HG03469 (cell line): Measurements from ENCODE around the gene ANO3.

Source experiments
- ATAC-seq: cut with Tn5 transposase; IDR thresholded peaks from one replicate; pipeline ENCODE4 v1.9.1; 2021; ENCODE audit warnings: mild to moderate bottlenecking, moderate library complexity, moderate number of reproducible peaks; ENCODE audit not compliant: unreplicated experiment

Gene ANO3

DNA sequence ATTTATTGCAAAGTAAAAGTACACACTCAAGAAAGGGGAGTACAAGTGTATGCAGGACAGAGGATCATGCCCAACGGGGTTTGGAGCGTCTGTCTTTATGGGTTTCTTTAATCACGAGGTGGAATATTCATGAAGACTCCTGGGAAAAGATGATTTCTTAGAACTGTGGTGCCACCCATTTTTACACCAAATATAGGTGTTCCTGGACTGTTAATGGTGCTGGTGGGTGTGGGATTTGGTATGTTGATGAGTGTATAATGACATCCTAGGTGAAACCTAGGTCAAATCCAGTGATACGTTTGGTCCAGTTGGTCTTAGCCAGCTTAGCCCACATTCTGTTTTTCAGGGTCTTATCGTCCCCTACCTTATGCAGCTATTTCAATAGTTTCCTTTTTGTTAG, 21.1 kb downstream of the ANO3 start:
- no peak for ATAC-seq

DNA sequence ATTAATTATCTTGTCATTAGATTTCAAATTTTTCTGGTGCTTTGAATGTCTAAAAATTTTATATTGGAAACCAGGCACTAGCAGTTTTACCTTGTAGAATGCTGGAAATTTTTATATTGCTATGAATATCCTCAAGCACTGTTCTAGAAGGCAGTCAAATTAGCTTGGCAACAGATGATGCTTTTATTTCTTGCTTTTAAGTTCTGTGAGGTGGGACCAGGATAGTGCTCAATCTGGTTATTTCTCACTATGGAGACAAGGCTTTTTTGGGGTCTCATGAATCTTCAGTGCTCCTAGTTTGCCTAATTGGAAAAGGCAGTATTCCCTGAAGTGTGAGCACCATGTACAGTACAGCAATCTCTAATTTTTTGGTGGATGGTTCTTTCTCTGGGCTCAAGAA, 27.1 kb downstream of the ANO3 start:
- no peak for ATAC-seq

DNA sequence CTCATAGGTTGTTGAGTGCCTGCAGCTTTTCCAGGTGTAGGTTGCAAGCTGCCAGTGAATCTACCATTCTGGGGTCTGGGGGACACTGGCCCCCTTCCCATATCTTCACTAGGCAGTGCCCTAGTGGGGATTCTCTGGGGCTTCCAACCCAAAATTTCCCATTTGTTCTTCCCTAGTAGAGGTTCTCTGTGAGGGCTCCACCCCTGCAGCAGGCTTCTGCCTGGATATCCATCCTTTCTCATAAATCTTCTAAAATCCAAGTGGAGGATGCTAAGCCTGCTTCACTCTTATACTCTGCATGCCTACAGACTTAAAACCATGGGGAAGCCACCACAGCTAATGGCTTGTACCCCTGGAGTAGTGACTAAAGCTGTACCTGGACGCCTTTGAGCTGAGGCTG, 33.4 kb downstream of the ANO3 start:
- ATAC-seq, result no peak

DNA sequence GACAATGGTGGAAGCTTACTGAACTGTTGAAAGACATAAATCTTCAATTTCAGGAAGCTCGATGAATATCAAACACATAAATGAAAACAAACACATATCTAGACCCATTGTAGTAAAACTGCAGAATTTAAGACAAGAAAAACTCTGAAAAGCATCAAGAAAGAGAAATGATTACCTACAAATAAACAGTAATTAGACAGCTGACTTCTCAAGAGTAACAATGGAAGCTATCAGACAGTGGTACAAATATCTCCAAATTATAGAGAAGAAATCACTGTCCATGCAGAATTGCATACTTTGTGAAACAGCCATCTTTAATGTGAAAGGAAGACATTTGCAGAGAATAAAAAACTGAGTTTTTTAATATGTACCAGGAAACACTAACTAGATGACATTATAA, 45.7 kb downstream of the ANO3 start:
- ATAC-seq, result no peak

DNA sequence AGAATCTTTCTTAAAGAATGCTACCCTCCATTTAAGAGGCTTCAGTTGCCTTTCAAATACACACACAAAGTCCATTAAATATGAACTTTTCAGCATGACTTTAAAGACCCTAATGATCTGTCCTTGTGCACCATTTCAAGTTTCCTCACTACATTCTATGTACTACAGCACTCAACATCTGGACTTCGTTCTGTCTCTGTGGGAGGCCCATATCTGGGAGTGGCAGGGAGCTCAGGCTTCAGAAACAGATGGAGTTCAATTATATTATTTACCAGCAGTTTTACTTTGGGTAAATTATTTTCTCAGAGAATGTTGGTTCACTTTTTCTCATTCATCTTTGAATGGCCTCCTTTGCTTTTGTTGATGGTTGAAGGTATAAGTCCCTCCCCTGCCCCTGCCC, 67.4 kb downstream of the ANO3 start:
- no peak for ATAC-seq

DNA sequence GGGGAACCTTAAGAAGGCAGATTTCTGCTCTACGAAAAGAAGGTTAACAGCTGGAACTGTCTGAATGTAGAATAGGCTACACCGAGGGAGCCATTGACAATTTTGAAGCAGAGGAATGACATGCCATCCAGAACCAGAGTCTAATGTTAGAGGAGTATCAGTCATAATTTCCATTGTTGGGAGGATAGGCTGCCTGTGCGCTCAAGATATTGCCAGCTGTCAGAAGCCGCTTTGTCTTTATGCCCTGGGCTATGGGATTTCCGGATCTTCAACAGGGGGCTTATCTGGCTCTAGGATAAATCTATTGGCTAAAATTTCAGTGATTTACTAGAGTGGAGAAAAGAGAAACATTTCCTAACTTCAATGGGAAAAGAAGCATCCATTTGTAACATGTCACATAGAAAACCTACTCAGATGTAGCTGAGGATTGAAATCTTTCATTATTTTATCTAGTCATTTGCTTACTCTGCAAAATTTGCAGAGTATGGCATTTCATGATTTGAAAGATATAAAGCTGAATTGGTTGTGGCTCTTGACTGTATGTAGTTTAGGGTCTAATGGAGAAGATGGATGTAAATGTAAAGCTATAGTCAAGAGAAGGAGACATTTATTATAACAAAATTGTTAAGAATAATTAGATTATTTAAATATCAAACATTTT, 78.9 kb downstream of the ANO3 start:
- ATAC-seq, result no peak

DNA sequence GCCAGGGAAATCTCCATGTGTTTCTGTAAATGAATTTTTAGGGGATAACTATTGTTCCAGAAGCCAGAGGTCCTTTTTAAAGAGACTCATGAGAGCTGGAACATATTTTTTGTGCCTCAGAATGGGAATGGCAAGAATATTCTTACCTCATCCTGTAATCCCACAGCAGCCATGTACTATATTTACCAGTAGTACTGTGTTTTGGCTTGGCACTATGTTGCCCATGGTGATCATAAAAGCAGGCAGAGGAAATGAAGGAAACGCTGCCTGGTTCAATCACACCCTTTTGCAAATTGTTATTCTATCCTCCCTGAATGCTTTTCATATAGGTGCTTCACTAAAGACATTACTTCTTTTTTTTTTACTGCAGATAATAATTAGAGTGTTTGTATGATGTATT, 81.0 kb downstream of the ANO3 start:
- no peak for ATAC-seq

DNA sequence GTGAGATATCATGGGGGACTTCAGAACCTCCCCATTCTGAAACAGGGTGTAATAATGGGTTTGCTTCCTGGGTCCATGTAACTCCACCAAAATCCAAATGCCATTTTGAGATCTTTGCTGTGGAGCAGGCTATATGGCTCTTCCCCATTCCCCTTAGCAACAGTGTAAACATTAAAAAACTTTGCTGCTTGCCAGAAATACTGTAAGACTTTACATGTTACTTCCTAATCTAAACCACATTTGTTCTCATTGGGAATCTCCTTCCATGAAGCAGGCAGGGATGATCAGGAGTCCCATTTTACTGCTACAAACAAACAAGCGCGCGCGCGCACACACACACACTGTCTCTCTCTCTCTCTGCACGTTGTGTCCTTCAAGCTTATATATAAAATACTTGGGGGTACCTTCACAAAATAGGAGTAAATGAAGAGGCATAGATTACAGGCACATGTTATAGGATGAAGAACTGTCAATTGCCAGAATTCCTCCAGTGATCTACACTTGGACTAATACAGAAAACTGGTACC, 86.5 kb downstream of the ANO3 start:
- ATAC-seq, result no peak

DNA sequence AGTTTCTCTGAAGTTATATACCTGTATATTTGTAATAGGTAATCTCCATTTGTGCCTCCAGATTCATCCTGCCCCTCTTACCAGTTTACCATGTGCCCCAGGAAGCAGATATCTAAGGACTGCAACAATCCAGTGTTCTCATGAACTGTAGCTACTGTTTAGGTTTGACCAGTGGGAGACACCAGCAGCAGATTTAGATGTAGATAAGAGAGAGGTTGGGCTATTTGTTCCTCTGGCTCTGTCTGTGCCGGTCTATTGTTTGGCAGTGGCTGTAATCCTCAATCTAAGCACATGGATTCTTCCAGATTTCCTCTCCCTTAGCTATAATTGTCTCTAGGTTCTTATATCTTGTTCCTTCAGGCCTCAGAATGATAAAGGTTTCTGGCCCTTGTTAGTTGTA, 88.4 kb downstream of the ANO3 start:
- ATAC-seq, result no peak

DNA sequence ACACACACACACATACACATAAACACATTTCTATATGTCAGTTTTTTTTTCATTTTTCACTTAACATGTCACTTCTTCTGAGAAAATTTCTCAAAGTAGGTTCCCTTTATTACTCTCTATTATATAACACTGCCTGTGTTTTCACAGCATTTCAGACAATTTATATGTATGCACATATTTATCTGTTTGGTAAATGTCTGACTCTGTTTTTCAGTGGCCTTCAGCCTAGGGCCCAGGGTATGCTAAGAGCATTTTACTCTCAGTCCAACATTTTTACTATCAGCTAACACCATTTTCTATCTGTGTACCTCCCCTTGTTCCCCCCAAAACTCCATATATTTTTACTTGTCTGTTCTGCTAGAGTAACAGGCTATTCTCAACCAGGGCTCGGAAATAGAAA, 92.3 kb downstream of the ANO3 start:
- no peak for ATAC-seq

DNA sequence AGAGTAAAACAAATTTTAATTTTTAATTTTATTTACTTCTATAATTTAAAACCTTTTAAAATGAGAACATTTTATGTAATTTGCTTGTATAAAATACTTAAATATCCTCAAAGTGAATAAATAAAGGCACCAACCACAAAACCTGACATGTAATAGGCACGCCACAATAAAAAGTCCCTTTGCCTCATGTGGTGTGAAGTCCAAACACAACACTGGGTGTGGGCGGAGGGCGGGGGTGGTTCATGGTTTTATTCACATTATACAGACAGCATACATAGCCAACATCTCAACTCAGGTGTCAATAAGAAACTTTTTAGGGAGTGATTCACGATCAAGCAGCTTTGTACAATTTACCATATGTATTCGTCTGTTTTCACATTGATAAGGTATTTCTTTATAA, 107.9 kb downstream of the ANO3 start:
- no peak for ATAC-seq

DNA sequence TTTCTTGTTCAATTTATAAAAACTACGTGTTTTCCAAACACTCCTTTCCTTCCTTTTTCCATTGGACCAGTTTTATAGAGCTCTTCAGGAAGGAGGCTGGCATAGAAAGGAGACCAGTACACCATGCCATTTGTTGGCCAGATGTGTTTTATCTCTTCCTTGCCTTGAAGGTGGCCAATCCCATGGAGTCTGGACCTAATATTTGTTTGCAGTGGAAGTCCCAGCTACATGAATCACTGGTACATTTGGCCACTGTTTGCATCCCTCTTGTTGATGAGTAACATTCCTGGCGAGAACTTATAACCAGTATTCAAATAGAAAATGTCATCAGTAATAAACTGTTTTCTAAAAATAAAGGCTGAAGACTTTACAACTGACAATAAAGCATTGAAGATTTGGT, 110.2 kb downstream of the ANO3 start:
- ATAC-seq, result no peak

DNA sequence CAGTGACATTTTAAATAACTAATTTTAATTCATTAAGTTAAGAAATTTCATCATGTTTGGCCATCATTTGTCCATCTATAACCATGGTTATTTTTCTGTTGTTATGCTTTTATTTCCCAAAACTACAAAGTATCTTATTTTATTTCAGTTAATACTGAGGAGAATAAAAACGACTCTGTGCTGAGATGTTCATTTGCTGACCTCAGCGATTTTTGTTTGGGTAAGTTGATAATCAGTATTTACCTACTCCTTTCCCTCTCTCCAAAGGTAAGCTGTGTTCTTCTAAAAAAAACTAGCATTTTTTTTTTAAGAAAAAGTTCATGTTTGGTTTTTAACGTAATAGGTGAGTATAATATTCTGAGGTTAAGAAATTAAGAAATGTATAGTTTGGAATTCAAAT, 111.7 kb downstream of the ANO3 start:
- ATAC-seq, result no peak

DNA sequence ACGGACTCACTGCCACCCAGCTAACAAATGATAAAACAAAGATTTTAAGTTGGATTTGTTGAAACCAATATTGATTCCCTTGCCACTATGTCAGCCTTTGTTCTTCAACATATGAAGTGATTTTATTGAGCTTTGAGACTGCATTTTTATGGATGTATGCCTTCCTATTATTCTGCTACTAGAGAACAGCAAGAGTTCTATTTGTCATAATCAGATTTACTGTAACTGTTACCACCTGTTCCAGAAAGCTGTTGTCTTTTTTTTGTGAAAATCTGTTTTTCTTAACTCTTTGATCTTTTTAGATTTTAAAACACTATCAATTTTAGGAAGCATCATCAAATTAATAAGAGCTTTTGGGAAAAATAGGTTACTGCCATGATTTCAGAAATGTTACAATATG, 125.7 kb downstream of the ANO3 start:
- ATAC-seq, result no peak

DNA sequence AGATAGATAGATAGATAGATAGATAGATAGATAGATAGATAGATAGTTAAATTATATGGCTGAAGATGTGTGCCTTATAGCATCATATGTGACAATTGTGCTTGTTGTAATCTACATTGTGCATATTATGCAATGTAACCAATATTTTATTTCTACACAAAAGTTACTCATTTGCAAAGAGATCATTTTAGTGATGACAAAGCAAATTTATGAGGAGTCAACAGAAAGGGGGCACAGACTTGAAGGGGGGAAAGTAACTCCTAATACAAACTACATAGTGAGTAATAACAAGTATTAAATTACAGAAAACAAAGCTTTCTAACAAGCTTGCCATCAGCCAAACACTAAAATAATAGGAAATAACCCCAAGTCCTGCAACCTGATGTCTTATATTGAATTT, 133.3 kb downstream of the ANO3 start:
- ATAC-seq, result no peak

DNA sequence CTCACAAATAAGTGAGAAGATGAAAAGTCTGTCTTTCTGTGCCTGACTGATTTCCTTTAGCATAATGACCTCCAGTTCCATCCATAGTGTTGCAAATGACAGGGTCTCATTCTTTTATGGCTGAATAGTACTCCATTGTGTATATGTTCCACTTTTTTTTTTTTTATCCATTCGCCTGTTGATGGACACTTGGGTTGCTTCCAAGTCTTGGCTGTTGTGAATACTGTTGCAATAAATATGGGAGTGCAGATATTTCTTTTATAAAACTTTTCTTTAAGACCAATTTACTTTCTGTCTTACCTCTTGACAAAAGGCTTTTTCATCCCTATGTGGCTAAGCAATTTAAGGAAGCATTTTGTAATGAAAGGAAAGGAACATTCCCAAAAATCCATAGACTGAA, 135.6 kb downstream of the ANO3 start:
- no peak for ATAC-seq

DNA sequence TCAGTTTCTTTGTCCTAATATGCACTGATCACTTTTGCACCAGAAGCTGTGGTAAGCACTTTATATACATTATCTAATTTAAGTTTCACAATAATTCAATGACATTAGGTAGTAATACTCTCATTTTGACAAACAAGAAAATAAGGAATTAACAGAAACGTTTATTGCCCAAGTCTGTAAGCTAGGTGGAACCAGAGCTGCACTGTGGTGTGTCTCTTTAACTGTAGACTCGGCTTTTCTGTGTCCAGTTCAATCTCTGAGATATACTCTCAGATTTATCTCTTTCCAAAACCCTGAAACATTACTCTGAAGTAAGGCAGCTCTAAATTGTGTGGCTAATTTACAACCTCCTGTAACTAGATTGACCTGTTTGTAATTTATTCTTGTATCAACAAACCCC, 139.1 kb downstream of the ANO3 start:
- ATAC-seq, result no peak

DNA sequence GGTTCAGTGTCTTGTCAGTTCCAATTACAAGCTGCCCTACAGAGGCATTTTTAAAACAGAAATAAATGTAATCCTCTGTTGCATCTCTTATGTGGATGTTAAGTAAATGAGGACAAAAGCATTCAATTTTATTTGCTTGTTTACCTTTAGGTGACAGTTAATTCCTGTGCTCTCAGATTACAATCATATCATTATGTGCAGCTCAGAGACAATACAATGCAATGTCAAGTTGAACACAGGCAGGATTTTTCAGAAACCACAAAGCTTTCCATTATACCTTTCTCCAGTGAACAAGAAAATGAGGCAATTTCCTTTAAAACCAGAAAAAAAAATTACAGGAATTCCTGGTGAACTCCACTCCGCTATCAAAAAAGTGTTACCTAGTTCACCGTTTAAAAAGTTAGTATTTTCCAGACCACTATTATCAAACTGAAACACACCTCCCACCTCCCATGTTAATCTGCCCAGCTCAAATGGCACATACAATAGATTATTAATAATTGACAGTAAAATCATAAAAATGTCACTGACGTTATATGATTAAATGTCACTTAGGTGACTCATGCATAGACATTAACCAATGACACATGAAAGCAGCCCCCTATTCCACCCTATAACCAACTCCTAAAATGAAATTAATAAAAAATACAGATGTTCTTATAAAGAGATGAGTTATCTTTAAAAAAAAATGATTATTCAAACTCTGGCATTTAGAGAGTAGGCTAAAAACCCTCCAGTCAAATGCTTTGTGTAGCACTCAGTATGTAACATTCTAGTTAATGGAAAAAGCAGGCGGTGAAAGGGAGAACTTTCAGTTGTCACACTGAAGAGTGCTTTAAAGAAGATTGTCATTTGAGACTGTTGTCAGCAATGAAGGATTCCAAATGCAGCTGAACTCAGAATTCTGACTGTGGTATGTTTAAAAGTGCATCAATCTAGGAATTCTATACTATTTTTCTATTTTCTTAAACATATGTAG, 141.6 kb downstream of the ANO3 start:
- ATAC-seq, result no peak

DNA sequence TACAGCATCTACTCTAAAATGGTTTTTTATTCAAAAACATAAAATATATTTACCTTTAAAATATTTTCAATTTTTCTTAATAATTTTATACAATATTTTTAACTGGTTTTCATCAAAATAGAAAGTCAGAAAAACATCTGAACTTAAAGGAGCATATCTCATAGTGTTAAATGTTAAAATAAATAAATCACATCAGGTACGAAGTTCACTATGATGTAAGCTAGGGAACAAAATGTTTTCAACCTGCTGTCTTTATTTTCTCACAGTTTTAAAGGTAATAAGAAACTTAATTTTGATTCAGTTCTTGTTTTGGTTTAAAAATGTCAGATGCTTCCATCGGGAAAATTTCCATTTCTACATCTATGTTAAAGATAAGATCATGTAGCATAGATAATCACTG, 142.5 kb downstream of the ANO3 start:
- ATAC-seq, result no peak

DNA sequence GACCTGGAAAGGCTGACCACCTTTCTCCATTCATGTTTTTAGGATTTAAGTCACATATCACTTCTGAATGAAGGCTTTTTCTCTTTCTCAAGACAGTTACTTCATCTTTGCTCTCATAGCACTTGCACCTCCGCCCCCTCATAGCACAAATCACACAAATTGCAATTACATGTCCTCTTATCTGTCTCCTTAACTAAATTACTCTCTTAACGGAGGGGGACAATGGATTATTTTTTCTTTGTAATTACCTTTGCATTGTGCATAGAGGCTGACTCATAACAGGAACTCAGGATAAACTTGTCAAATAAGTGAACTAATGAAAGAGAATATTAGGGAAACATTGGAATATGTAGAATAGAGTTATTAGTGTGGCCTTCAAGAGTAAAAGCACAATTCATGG, 145.5 kb downstream of the ANO3 start:
- no peak for ATAC-seq

DNA sequence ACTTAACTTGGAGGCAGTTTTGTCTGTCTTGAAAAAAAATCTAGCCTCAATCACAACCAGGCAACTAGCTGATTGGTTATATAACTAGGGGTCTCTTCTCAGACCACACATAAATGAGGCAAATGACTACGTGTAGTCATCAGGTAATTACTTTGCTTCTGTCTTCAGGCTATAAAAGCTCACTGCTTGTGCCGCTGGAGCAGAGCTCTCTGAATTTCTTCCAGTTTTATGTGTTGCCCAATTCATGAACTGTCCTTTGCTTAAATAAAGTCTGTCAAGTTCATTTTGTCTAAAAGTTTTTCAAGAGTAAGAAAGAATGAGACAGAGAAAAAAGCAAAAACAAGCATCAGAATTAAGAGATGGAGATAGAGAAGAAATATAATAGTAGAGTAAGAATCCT, 146.8 kb downstream of the ANO3 start:
- ATAC-seq, result no peak

DNA sequence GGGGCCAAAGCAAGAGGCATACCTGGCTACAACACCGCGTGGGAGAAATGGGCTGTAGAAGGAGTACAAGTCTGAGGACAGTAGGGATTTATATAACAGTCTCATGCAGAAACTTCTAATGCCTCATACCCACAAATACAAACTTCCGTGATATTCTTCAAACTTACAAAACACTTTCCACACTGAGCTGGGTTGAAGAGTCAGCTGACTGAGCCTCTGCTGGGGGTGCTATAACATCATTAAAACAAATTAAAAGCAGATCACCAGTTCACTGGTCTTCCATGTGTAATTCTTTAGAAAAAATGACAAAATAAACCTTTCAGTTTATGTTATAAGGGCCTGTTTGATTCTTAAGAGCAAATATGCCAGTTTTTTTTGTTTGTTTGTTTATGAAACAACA, 148.1 kb downstream of the ANO3 start:
- ATAC-seq, result no peak
